ENCODE results near the gene SORCS2. TPM values are rescaled to one million over a fixed set of nuclear protein-coding genes. Genes with fewer than 3 reads are reported as not detected.

Gene SORCS2
- total RNA-seq, 4 donors from 2014 or later, result 0.53 to 9.9 (median 0.90) TPM

DNA sequence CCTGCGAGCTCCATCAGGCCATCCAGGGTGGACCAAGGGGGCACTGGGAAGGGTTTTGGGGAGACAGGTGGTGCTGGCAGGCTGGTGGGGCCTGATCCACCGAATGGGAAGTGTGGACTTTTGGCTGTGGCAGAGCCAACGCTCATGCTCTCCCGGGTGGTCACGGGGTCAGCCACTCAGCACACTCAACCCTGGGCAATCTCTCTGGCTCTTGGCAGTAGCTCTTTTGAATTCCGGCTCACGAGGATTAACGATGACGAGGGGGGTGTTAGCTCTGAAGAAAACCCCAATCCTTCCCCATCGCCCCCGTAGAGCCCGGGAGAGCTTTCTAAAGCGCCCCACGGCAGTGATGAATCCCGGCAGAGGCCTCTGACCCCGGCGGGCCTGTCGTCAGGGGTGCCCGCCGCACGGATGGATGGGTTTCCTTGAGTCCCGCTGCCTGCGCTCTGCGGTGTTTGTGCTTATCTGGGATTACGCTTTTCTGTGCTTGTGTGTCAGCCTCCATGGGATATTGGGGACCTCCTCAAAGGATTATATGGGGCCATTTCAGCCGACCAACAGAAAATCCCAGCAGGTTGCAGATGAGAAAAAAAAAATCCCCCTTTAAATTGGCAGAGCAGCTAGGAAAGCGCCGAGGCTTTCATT lies 399.2 kb downstream of the SORCS2 start:
- H3K9me3 ChIP-seq, result no peaks in the 10 kb centered on the region
- H3K4me3 ChIP-seq, result no peak overlapping the region
- H3K36me3 ChIP-seq, result no peaks in the 10 kb centered on the region
- no peaks in the 10 kb centered on the region for H3K4me1 ChIP-seq
- no peaks in the 10 kb centered on the region for H3K27me3 ChIP-seq
- no peak for DNase-seq
- H3K27ac ChIP-seq, result no peak overlapping the region
- TF ChIP-seq CTCF (IDR thresholded peaks at IDR 0.05), result no peak
- TF ChIP-seq POLR2A (IDR thresholded peaks at IDR 0.05), result no peak

DNA sequence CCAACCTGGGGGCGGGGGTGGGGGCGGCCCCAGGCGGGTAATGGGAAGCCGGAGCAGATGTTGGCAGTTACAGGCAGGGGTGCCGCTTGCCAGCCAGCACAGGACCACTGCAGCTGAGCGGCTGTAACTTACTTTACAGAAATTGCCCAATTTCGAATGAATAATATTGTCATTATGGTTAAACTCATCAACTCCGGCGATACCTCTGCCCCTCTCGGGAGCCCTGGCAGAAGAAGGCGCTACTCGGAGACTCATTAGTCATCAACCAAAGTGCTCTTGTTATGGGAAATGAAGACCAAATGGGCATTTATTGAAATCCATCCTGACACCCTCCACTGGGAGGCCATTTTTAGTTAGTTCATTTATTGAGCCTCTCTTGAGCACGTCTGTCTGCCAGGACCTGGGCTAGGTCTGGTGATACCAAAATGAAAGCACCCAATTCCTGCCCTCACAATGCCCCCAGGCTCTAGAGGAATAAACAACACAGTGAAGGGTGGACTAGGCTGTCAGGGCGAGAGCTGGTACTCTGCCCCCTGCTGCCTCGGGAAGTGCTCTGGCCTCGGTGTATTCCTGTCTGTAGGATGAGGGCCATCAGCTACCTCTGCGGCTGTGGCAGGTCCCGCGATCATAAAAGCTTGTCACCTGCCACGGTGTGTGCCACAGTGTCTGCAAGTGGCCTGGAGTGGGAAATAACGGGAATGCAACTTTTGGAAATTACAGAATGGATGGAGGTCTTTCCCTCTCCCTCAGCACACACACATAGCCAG lies 401.5 kb downstream of the SORCS2 start:
- TF ChIP-seq POLR2A (IDR thresholded peaks at IDR 0.05) (no peak), CTCF (IDR thresholded peaks at IDR 0.05) (no peak)

GRCh38 chr4:7595934-7596461 lies 403.7 kb downstream of the SORCS2 start:
- Histone ChIP-seq H3K36me3 (no peaks in the 10 kb centered on the region), H3K9me3 (no peaks in the 10 kb centered on the region), H3K27ac (no peak overlapping the region), H3K4me3 (no peak overlapping the region), H3K27me3 (no peaks in the 10 kb centered on the region), H3K4me1 (no peaks in the 10 kb centered on the region)
- no peak for TF ChIP-seq CTCF (IDR thresholded peaks at IDR 0.05)
- TF ChIP-seq POLR2A (IDR thresholded peaks at IDR 0.05), result no peak
- no peak for DNase-seq

More for the DNA sequence above, 401.5 kb downstream of the SORCS2 start:
- H3K27ac ChIP-seq, result no peak overlapping the region
- no peaks in the 10 kb centered on the region for H3K27me3 ChIP-seq
- no peaks in the 10 kb centered on the region for H3K4me1 ChIP-seq
- H3K9me3 ChIP-seq, result no peaks in the 10 kb centered on the region
- no peak for DNase-seq
- H3K4me3 ChIP-seq, result no peak overlapping the region
- no peaks in the 10 kb centered on the region for H3K36me3 ChIP-seq

DNA sequence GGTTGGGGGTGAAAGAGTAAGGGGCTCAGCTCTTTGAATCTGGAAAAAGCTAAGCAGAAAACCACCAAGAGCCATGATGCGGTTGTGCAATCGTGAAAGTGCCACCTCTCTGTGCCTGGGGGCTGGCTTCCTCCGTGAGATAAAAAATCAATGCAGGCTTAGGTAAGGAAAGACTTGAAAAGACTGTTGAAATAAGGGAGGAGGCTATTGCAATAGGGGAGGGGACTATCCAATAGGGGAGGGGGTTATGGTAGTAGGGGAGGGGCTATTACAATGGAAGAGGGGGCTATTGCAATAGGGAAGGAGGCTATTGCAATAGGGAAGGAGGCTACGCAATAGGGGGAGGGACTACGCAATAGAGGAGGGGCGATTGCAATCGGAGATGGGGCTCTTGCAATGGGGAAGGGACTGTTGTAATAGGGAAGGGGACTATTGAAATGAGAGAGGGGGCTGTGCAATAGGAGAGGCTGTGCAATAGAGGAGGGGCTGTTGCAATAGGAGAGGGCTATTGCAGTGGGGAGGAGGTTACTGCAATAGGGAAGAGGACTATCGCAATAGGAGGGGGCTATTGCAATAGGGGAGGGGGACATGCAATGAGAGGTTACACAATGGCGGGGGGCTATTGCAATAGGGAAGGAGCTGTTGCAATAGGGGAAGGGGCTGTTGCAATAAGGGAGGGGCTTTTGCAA lies 404.7 kb downstream of the SORCS2 start:
- Histone ChIP-seq H3K36me3 (no peaks in the 10 kb centered on the region), H3K4me1 (no peaks in the 10 kb centered on the region), H3K27me3 (no peaks in the 10 kb centered on the region), H3K27ac (no peak overlapping the region), H3K4me3 (no peak overlapping the region), H3K9me3 (no peaks in the 10 kb centered on the region)
- DNase-seq, result no peak
- no peak for TF ChIP-seq POLR2A (IDR thresholded peaks at IDR 0.05)
- no peak for TF ChIP-seq CTCF (IDR thresholded peaks at IDR 0.05)

DNA sequence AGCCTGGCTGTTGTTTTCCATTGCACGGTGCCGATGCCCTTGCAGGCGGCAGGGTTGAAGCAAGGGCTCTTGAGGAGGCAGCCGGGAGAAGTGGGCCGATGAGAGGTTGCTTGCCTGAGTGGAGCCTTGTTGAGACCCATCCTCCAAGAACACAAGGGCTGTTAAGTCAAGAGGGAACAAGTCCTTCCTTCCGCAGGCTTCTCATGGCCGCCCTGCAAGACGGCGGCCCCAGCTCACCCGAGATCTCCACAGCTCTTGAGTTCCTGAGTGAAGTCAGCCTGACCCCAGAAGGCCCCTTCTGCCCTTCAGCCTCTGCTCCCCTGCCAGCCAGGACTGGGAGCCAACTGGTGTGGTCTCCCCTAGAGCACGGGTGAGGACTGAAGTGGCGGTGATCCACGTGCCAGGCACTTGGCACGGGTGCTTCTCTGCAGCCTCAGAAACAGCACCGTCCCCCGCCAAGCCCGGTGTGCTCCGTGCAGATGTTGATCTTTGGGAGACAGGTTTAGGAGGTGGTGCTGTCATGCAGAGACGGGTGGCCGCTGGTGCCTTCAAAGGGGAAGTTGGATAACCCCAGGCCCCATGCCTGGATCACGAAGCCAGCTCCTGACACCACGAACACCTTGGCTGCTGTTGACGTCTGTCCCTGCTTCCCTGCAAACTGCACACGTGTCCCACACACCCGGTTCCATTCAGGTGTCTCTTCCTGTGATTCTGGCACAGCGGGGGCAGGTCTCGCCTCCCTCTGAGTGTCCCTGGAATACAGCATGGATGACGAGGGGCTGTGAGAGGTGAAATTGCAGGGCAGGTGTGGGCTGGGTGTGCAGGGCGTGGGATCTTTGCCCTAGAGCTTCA lies 406.8 kb downstream of the SORCS2 start:
- no peak for TF ChIP-seq POLR2A (IDR thresholded peaks at IDR 0.05)
- no peak for TF ChIP-seq CTCF (IDR thresholded peaks at IDR 0.05)
- DNase-seq, result no peak
- no peaks in the 10 kb centered on the region for H3K36me3 ChIP-seq
- no peaks in the 10 kb centered on the region for H3K4me1 ChIP-seq
- no peak overlapping the region for H3K4me3 ChIP-seq
- no peaks in the 10 kb centered on the region for H3K27me3 ChIP-seq
- H3K27ac ChIP-seq, result no peak overlapping the region
- no peaks in the 10 kb centered on the region for H3K9me3 ChIP-seq

All from Peyer's patch (tissue), 4 donors.